Measurements from ENCODE around the gene ASCC3.

GRCh38 chr6:100614386-100614785 lies 266.7 kb downstream of the ASCC3 start:
- TF ChIP-seq POLR2A (IDR thresholded peaks at IDR 0.05) (no peak), CTCF (IDR thresholded peaks at IDR 0.05) (no peak)

All from esophagus squamous epithelium (tissue), 4 donors.